GM12892 (cell line): ENCODE results near the gene PARPBP.

Source experiments
- DNase-seq: peaks from one replicate; pipeline ENCODE4 v3.0.0; 2011; ENCODE audit not compliant: insufficient read length
- FAIRE-seq: peaks from 2 replicates; lab custom pipeline; 2011; peaks lifted over from hg19 to GRCh38; lab: Jason Lieb, UNC
- POLR2A ChIP-seq: IDR thresholded peaks from 2 replicates; pipeline ENCODE4 v1.6.1; 2011; ENCODE audit warnings: low read depth, low read length, control low read depth
- POLR2AphosphoS5 ChIP-seq: IDR thresholded peaks from 2 replicates; pipeline ENCODE4 v1.6.1; 2011; ENCODE audit warnings: low read depth, low read length, control low read depth
- TAF1 ChIP-seq: IDR thresholded peaks from 2 replicates; pipeline ENCODE4 v1.6.1; 2011; ENCODE audit warnings: low read depth, mild to moderate bottlenecking, control low read depth, low read length, borderline replicate concordance

The PARPBP gene

DNA sequence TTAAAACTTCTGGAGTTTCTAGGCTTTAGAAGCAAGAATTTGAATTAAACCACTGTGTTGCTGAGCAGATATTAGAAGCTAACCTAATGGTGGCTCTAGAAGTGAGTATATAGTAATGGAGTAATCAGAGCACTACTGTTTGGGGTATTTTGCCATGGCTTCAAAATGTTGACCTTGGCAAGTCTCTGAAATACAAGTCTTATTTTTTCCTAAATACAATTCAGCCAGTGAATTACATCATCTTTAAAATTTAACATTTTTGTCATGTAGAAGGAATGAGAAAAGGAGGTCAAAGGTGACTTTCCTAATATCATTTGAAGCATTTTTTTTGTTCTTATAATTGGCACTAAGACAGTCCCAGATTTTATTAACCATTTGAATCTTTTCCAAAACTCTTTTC lies 52.5 kb downstream of the PARPBP start:
- no peak for TF ChIP-seq POLR2AphosphoS5
- no peak for TF ChIP-seq POLR2A
- TF ChIP-seq TAF1 = no peak
- FAIRE-seq = no peak
- no peak for DNase-seq

DNA sequence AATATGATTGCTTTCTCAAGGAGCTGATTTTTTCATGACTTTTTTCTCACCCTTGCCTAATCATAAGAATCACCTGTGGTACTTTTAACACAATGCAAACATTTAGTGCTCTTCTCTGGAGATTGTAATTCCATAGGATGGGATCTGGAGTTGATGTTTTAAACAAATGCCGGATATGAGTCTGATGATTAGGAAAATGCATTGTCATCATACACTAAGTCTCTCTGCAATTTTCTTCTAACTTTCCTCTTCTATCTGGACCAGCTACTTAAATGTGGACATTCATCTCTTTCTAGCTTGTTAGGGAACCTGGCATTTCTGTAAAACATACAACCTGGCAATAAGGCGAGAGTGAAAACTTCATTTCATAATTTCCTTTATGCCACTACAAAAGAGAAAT lies 54.1 kb downstream of the PARPBP start:
- no peak for DNase-seq
- no peak for TF ChIP-seq POLR2A
- no peak for TF ChIP-seq TAF1
- TF ChIP-seq POLR2AphosphoS5 = no peak
- FAIRE-seq = peak; percentile 24

DNA sequence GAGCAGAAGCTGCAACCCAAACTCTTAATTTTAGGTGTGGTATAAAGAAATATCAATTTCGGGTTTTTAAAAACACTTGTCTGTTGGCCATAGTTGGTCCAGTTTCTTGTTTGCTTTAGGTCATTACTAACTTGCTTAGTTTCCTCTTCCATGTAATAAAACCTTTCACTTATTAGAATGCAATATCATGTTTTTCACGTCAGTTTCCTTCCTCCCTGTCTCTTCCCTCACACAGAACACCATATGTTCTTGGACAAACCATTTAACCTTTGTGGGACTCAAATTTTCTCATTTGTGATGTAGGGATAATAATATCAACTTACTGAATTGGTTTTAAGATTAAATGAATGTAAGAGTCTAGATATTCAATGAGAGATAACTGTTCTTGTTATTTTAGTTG lies 54.8 kb downstream of the PARPBP start:
- no peak for TF ChIP-seq POLR2A
- TF ChIP-seq POLR2AphosphoS5 = no peak
- no peak for TF ChIP-seq TAF1
- FAIRE-seq (no peak), DNase-seq (no peak)

DNA sequence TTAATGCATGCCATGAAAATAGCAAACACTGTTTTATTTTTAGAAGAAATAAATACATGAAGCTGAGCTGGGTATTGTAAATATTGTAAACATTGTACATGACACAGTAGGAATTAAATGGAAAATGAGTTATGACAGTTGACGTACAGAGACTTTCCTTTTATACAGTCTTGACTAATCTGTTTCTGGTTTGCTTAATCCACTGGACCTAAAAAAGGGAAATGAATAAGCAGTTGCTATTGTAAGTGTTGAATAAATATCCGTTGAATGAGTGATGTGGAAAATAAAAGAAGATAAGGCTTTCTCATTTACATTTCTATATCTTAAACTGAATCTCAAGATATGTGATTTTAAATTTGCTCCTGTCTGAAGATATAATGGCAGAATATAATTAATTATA lies 62.7 kb downstream of the PARPBP start:
- DNase-seq = no peak
- no peak for TF ChIP-seq POLR2AphosphoS5
- TF ChIP-seq TAF1 = no peak
- no peak for TF ChIP-seq POLR2A
- FAIRE-seq = no peak

DNA sequence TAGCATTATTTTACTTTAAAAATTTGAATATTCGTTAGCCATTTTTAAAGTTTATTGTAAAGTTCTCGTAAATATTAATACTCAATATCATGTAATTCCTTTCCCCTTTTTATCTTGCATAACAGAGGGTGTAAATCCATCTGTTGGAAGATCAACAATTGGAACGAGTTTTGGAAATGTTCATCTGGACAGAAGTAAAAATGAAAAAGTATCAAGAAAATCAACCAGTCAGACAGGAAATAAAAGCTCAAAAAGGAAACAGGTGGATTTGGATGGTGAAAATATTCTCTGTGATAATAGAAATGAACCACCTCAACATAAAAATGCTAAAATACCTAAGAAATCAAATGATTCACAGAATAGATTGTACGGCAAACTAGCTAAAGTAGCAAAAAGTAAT lies 75.8 kb downstream of the PARPBP start:
- FAIRE-seq (no peak), DNase-seq (no peak)
- TF ChIP-seq TAF1 = no peak
- no peak for TF ChIP-seq POLR2A
- TF ChIP-seq POLR2AphosphoS5 = no peak

DNA sequence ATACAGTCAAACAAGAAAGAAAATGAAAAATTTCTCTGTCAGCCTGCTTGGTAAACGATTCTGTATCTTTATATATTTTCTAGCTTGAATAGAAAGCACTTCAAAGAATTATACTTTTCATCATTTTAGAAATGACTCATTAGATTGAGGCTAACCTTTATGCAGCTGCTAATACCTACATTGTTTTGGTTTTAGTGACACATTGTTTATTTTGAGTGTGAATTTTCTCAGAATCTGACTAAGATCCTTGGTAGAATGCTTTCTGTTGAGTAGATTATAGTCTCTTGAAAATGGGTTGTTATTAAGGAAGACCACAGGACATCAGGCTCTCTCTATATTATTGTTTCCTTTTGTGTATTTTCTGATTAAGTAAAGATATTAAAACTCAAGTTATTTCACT lies 77.8 kb downstream of the PARPBP start, which contains the start of gene PMCH:
TSS of gene PMCH (minus strand) at position 45 of the 400 bp plus-strand sequence. CDS start 63 bp downstream, outside the sequence.
- TF ChIP-seq POLR2AphosphoS5 (no peak), TAF1 (no peak), POLR2A (no peak)
- no peak for DNase-seq
- FAIRE-seq = peak; percentile 21

DNA sequence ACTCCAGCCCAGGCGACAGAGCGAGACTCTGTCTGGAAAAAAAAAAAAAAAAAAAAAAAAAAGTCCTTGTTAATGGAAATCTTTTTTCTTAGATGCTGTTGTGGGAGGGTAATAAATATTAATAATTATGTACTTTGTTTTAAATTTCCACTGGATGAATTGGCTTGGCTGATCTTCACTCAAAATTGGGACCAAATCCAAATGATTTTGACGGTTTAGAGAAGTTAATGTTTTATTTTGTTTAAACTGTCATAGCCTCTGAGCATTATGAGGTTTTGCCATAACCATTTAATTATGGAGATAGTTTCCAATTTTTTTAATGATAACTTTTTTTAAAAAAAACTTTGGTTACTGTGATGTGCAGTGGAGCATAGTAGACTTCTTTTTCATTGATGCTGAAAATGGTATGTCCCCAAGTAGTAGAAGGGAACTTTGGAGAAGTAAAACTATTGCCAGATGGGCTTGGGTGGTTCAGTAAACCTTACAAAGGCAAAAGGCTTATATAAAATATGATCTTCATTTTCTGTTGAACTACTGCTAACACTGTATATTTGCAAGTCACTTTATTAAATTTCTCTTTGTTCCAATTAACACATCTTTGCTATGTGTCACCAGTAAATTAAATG lies 81.6 kb downstream of the PARPBP start:
- no peak for DNase-seq
- no peak for FAIRE-seq
- no peak for TF ChIP-seq POLR2A
- TF ChIP-seq TAF1 = no peak
- TF ChIP-seq POLR2AphosphoS5 = no peak

DNA sequence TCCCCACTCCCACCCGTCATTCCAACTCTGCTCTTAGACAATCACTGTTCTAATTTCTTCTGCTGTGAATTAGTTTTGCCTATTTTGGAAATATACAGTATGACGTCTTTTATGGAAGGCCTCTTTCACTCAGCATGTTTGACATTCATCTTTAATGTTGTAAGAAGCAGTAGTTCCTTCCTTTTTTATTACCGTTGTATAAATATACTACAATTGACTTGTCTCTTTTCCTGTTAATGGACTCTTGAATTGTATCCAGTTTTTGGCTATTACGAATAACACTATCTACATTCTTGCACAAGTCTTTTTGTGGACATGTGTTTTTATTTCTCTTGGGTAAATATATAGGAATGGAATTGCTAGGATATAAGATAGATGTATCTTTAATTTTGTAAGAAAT lies 82.6 kb downstream of the PARPBP start:
- no peak for DNase-seq
- TF ChIP-seq TAF1 (no peak), POLR2AphosphoS5 (no peak), POLR2A (no peak)

DNA sequence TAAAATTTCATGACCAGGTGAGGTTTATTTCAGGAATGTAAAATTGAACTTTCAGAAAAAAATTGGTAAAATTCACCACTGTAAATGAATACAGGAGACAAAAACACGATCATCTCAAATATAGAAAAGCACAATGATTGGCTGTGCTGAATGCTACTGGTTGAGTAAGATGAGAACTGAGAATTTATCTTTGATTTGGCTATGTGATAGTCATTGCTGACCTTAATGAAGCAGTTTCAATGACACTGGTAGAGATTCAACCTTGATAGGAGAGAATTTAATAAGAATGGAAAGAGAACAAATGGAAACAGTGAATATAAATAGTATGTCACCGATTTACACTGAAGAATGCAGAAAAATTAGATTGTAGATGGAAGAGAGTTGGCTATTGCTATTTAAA lies 84.0 kb downstream of the PARPBP start:
- TF ChIP-seq TAF1 = no peak
- TF ChIP-seq POLR2A = no peak
- TF ChIP-seq POLR2AphosphoS5 = no peak
- FAIRE-seq = peak; percentile 17
- no peak for DNase-seq

More for the DNA sequence above, 82.6 kb downstream of the PARPBP start:
- FAIRE-seq = no peak

DNA sequence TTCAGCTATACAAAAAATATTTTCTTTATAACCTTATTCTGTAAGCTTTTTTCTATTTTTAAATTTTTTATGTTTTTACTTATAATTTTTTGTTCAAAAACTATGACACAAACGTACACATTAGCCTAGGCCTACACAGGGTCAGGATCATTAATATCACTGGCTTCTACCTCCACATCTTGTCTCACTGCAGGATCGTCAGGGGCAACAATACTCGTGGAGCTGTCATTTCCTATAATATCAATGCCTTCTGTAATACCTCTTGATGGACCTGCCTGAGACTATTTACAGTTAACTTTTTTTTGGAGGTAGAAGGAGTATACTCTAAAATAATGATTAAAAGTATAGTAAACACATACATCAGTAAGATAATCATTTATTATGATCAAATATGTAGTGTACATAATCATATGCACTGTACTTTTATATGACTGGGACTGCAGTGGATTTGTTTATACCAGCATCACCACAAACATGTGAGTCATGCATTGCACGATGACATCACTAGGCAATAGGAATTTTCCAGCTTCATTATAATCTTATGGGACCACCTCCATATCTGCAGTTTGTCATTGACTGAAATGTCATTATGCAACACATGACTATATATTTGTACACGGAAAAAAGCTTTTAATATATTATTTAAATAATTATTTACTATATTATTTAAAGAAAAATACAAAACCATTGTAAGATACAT lies 96.2 kb downstream of the PARPBP start:
- FAIRE-seq (no peak), DNase-seq (no peak)
- no peak for TF ChIP-seq POLR2A

DNA sequence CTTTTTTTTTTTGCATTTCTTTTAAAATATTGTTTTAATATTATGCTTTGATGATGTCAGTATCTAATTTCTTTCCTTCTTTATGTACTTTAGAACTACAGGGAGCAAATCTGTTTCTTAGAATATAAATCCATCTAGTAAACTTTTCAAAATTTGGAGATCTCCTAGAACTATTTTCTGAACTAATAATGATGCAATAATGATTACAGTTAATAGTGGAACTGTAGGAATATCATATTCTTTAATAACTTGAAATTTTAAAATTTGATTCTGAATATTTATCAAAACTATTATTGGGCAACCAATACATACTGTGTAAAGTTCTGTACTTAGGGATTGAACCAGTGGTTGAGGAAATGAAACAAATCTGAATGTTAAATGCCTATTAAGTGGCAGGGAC lies 100.8 kb downstream of the PARPBP start:
- DNase-seq = no peak
- no peak for FAIRE-seq
- TF ChIP-seq POLR2A (no peak), POLR2AphosphoS5 (no peak), TAF1 (no peak)

DNA sequence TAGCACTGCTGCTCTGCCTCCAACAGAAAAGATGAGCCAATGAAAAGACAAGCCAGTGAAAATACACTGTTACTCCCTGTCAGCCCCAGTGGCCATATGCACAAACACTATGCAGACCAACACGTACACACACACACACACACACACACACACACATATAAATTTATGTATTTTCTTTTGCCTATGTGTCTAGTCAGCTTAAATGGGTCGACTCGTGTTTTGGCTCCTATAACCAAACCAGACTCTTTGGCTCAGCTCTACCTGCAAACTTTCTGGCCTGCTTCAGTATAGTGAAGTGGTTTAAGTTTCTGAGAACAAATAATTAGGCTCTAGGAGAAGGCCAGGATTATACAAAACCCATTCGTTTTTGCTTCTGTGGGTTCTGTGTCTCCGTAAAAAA lies 108.0 kb downstream of the PARPBP start:
- TF ChIP-seq TAF1 = no peak
- no peak for TF ChIP-seq POLR2A
- no peak for TF ChIP-seq POLR2AphosphoS5
- DNase-seq (no peak), FAIRE-seq (no peak)

DNA sequence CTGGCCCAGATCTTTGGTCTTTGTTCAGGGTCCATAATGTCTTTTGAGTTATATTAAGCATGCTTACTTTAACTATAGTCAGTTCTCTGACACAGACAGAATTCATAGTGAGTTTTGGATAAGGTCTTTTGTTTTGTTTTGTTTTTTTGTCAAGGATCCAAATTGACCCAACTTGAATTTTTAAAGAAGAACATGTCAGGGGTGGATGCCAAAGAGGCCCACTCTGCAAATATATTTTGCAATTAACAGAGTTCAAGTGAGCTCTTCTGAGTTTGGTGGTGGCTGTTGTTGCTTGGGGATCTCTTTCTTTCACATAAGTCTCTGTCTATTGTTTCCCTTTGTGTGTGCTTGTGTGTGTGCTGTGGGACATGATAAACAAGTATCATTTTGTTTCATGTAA lies 112.1 kb downstream of the PARPBP start:
- TF ChIP-seq TAF1 (no peak), POLR2A (no peak), POLR2AphosphoS5 (no peak)
- no peak for DNase-seq

DNA sequence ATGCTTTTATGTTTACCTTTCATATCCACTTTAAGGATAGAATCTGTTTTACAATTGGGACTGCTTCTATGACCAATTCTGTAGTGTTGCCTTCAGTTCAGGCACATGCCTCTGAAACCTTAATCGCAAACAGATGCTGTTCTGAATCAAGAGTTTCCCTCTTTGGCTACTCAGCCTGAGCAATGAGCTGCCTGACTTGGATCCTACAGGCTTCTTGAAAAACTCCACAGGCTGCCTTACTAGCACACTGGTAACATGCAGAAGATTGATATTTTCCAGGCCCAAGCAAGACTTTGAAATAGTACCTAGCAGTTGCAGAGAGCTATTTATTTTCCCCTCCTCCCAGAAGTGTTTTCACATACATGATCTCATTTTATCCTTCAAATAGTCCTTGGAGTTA lies 112.5 kb downstream of the PARPBP start:
- DNase-seq (no peak), FAIRE-seq (no peak)
- TF ChIP-seq POLR2A = no peak

More for the DNA sequence above, 112.1 kb downstream of the PARPBP start:
- FAIRE-seq = no peak
